CD4-positive, alpha-beta T cell treated with Interleukin-6 for 4 hours (primary cell): Measurements from ENCODE around the gene SLC66A2.
"Not testable (repeated sequence)": the region's sequence is repeated elsewhere in the genome, so short reads cannot be mapped to it uniquely, and the experiment has no call there.

Source experiments
- DNase-seq: peaks from one replicate; pipeline ENCODE4 v3.0.0-alpha.2; 2020; ENCODE audit warnings: mixed read lengths

The SLC66A2 gene

GRCh38 chr18:79900610-79901570 lies 50.6 kb downstream of the SLC66A2 start:
- DNase-seq, result no peak

- no peak for DNase-seq
These were observed 51.6 kb downstream of the SLC66A2 start for GRCh38 chr18:79899609-79900445.

GRCh38 chr18:79898952-79899608 lies 52.4 kb downstream of the SLC66A2 start:
- no peak for DNase-seq

GRCh38 chr18:79897940-79898625 lies 53.4 kb downstream of the SLC66A2 start:
- no peak for DNase-seq

GRCh38 chr18:79896738-79897137 lies 54.7 kb downstream of the SLC66A2 start:
- no peak for DNase-seq

GRCh38 chr18:79890674-79891073 lies 60.8 kb downstream of the SLC66A2 start:
- DNase-seq, result no peak

- DNase-seq, result no peak
These were observed 61.9 kb downstream of the SLC66A2 start for GRCh38 chr18:79889569-79889968.

GRCh38 chr18:79888016-79888415 lies 63.4 kb downstream of the SLC66A2 start:
- no peak for DNase-seq

GRCh38 chr18:79887181-79888000 lies 64.1 kb downstream of the SLC66A2 start:
- no peak for DNase-seq

GRCh38 chr18:79884963-79885728 lies 66.3 kb downstream of the SLC66A2 start:
- no peak for DNase-seq

- no peak for DNase-seq
These were observed 67.0 kb downstream of the SLC66A2 start for GRCh38 chr18:79884294-79884962.

GRCh38 chr18:79883461-79884293 lies 67.8 kb downstream of the SLC66A2 start:
- no peak for DNase-seq

GRCh38 chr18:79882522-79883241 lies 68.8 kb downstream of the SLC66A2 start:
- no peak for DNase-seq

GRCh38 chr18:79881695-79882094 lies 69.8 kb downstream of the SLC66A2 start:
- DNase-seq, result no peak

GRCh38 chr18:79879566-79879965 lies 71.9 kb downstream of the SLC66A2 start:
- no peak for DNase-seq

GRCh38 chr18:79878741-79879378 lies 72.6 kb downstream of the SLC66A2 start:
- no peak for DNase-seq

GRCh38 chr18:79878246-79878645 lies 73.2 kb downstream of the SLC66A2 start:
- DNase-seq, result not testable (repeated sequence)
